AG09319 (cell line): ENCODE measurements around the gene MMP2.
A peak's percentile ranks its signal among the peaks of the same experiment; 100 is the strongest.

ENCODE experiments used
- DNase-seq: peaks from one replicate; pipeline ENCODE4 v3.0.0-alpha.2; 2010; ENCODE audit warnings: low read depth; ENCODE audit errors: extremely low read depth
- TF ChIP-seq, protein P1 (sequence below): IDR thresholded peaks from 2 replicates; pipeline ENCODE4 v1.5.1; 2011; ENCODE audit warnings: low read depth, mild to moderate bottlenecking, inconsistent platforms, low read length, moderate library complexity

The MMP2 gene

DNA sequence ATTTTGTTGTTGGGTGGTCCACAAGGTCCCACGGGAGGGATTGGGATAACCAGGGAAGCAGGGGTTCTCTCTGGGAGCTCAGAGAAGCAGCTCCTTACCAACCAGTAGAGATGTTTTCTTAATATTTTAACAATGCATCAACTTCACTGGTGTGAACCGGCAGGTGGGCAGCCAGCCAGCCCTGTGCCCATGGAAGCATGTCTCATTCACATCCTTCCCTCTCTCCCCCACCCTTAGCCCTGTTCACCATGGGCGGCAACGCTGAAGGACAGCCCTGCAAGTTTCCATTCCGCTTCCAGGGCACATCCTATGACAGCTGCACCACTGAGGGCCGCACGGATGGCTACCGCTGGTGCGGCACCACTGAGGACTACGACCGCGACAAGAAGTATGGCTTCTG is 9.3 kb downstream of the MMP2 start:
- TF ChIP-seq, protein P1, sequence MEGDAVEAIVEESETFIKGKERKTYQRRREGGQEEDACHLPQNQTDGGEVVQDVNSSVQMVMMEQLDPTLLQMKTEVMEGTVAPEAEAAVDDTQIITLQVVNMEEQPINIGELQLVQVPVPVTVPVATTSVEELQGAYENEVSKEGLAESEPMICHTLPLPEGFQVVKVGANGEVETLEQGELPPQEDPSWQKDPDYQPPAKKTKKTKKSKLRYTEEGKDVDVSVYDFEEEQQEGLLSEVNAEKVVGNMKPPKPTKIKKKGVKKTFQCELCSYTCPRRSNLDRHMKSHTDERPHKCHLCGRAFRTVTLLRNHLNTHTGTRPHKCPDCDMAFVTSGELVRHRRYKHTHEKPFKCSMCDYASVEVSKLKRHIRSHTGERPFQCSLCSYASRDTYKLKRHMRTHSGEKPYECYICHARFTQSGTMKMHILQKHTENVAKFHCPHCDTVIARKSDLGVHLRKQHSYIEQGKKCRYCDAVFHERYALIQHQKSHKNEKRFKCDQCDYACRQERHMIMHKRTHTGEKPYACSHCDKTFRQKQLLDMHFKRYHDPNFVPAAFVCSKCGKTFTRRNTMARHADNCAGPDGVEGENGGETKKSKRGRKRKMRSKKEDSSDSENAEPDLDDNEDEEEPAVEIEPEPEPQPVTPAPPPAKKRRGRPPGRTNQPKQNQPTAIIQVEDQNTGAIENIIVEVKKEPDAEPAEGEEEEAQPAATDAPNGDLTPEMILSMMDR: no peak
- no peak for DNase-seq

DNA sequence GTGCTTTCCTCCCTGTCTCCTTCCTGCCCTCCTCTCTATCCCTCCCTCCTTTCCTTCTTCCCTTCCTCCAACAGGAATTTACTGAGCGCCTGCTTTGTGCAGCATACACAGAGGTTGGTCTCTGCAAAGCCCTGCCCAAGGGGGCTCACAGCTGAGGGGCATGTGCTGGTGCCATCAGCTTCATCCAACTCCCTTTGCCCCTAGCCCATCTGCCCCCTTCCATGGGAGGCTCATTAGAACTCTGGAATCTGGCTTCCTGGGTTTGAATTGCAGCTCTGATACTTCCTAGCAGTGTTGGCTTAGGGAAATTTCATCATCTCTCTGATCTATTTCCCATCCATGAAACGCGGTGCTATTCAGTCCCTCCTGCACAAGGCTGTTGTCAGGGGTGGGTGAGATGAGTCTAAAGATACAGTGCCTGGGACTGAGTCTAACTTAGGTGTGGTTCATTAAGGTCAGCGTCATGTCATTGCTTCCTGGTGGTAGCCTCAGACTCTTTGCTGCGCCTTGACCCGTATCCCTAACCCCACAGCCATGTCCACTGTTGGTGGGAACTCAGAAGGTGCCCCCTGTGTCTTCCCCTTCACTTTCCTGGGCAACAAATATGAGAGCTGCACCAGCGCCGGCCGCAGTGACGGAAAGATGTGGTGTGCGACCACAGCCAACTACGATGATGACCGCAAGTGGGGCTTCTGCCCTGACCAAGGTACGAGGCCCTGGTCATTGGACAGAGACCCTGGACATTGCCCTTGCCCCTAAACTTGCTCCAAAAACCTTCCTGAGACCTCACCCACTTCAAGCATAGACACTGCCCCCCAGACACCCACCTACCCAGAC is 10.3 kb downstream of the MMP2 start:
- DNase-seq: no peak
- TF ChIP-seq, protein P1: no peak

DNA sequence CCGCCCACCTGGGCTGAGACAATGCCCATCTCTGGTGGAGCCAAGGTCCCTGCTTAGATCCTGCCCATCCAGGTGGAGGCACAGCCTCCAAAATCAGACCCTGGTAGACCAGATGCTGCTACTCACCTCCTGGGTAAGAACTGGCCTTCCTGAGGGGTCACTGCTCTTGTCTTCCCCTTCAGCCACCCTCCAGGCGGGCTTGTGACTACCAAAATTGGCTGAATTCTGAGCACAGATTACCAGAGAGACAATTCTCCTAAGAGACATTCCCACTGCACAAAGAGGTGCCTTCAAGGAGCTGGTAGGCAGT is 10.9 kb downstream of the MMP2 start:
- TF ChIP-seq, protein P1: no peak
- no peak for DNase-seq

DNA sequence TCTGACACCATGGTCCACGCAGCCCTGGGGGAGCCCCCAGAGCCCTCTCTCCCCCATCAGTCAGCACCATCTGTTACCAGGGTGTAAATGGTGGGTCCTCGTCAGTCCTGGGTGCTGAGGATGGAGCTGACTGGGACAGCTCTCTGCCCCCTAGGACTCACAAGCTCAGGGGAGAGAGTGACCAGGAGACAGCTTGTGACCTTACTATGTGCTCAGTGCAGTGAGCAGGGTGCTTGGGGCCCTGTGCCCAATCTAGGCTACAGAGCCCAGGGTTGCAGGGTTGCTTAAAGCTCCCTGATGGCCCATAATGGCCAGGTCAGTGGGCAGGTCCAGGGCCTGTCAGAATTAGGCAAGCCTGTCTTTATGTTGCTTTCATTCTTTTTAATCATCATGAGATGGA is 11.3 kb downstream of the MMP2 start:
- TF ChIP-seq, protein P1: no peak
- no peak for DNase-seq

DNA sequence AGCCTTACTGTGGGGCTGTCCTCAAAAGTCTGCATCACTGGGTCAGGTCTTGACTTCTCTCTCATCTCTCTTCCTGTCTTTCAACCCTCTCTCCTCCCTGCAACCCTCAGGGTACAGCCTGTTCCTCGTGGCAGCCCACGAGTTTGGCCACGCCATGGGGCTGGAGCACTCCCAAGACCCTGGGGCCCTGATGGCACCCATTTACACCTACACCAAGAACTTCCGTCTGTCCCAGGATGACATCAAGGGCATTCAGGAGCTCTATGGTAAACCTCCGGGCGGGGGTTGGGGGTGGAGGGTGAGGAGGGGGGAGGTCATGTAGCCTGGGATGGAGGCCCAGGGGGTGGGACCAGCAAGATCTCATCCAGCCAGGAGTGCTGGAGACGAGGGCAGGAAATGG is 12.7 kb downstream of the MMP2 start:
- no peak for DNase-seq
- TF ChIP-seq, protein P1: no peak

DNA sequence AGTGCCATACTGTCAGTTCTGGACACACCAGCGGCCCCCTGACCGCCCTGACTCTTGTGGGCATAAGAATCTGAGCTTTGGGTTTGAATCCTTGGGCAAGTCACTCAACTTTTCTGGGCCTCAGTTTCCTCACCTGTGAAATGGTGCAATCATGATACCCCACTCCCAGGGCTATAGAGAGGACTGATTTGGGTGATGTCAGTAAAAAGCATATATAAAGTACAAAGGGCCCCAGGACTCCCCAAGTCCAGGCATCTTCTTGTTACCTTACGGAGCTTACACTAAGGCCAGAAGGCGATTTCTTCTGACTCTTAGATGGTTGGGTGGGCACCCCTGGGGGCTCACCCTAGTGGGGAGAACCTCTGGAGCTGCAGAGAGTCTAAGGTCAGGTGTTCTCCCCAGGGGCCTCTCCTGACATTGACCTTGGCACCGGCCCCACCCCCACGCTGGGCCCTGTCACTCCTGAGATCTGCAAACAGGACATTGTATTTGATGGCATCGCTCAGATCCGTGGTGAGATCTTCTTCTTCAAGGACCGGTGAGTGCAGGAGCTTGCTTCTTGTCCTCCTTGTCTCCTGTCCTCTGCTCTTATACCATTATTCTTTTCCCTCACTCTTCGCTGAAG is 13.9 kb downstream of the MMP2 start:
- no peak for DNase-seq

DNA sequence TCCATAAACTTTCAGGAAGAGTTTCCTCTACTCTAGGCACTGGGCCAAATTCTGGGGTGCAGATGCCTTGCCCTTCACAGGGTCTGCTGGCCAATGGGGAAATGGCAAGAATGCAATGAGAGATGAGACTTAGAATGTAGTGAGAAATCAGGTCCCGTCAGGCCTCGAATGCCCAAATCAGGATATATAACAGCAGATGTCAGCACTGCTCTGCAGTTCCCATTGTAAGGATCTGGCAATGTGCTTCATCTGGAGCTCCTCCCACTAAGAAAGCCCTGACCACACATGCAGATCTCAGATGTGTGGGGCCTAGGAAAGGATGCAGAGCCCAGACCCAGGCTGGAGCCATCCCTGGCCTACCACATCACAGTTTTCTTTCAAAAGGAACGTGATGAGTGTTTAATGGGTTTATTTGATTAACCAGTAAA is 16.0 kb downstream of the MMP2 start:
- peak; percentile 81 for DNase-seq
- TF ChIP-seq, protein P1: peak; percentile 40

More for the DNA sequence above, 13.9 kb downstream of the MMP2 start:
- TF ChIP-seq, protein P1: no peak
